ENCODE results near the gene XIRP1.

XIRP1 gene

DNA sequence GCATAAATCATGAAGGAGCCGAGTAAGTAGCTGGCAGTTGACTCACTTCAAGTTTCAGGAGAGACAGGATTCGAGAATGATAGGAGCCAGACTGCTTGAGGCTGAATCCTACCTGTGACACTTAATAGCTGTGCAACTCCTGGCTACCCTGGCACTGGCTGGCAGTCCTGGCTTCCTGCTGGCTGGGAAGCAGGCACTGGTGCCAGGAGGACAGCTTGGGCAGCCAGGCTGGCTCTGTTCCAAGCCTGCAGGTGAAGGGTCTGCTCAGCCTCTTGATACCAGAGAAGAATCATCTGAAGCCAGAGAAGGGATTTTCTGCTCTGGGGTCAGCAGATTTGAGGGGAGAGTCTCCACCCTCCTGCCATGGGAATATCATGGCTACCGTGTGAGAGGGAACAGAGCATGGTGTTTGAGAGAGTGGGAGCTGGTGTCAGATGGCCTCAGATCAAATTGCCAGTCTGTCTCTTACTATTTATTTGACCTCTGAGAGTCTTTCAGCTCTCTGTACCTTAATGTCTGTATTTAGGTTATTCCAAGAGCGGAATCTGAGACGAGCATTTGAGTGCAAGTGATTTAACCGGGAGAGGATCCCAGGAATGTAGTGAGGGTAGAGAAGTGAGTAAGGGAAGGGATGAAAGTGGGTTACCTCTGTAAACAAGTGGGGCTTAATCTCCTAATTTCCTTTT is 4.4 kb upstream of the XIRP1 start:
- no peak for TF ChIP-seq GATA3 (IDR thresholded peaks at IDR 0.05; ENCODE audit: low read depth, low read length)
- TF ChIP-seq GATA2 (IDR thresholded peaks at IDR 0.05; ENCODE audit: low read depth, low read length): no peak

- TF ChIP-seq GATA2 (IDR thresholded peaks at IDR 0.05; ENCODE audit: low read depth, low read length) (no peak), GATA3 (IDR thresholded peaks at IDR 0.05; ENCODE audit: low read depth, low read length) (no peak)
Measured at GRCh38 chr3:39196034-39196433, 3.6 kb upstream of the XIRP1 start.

DNA sequence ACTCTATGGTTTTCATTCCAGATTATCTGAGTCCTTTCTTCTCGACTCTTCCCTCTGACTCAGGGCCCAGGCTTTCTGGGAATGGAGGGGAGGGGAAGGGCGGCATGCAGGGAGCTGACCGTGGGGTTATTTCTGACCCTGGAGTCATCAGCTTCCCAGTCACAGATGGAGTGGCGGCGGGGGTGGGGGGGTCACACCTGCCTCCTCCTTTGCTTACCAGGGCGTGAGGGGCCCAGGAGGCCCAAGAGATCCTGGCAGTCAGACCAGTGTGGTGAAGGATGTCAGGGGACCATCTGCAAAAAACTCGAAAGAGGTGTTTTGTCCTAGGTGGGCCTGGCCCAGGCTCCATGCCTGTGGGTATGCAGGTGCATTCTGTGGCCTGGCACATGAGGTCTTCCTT is 996 bp upstream of the XIRP1 start:
- TF ChIP-seq GATA3 (IDR thresholded peaks at IDR 0.05; ENCODE audit: low read depth, low read length) (no peak), GATA2 (IDR thresholded peaks at IDR 0.05; ENCODE audit: low read depth, low read length) (no peak)

DNA sequence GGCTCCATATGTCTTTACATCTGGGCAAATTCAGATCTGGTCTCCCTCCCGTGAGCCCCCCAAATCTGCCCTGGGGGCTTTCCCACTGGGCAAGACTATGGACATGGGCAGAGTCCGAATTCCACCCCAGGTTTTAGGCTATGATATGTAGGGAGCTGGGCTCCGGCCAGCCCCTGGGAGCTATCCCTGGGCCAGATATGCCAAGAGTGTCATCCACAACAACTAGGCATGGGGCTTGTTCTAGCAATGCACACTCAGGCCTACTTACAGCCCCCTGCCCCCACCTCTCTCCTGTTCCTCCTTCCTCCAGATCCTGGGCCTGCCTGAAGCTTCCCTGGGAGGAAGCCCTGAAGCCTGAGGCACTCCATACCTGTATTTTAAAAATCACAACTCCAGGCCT is 622 bp downstream of the XIRP1 start:
- no peak for TF ChIP-seq GATA3 (IDR thresholded peaks at IDR 0.05; ENCODE audit: low read depth, low read length)
- TF ChIP-seq GATA2 (IDR thresholded peaks at IDR 0.05; ENCODE audit: low read depth, low read length): no peak

DNA sequence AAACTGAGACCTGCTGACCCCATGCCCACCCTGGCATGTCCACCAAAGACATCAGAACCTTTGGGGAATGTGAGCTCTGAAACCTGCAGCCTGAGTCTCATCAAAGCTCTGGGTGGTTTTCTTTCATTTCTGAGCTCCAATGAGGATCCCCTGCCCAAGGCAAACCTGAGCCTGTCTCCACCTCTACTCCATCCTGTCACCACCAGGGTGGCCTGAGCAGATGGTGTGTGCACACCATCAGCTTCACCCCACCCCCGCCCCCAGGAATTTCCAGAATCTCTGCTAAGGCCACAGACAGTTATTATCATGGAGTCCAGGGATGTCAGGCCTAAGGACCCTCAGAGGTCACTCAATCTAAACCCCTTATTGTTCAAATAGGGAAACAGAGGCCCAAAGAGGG is 1.3 kb downstream of the XIRP1 start:
- no peak for TF ChIP-seq GATA3 (IDR thresholded peaks at IDR 0.05; ENCODE audit: low read depth, low read length)
- TF ChIP-seq GATA2 (IDR thresholded peaks at IDR 0.05; ENCODE audit: low read depth, low read length): no peak

DNA sequence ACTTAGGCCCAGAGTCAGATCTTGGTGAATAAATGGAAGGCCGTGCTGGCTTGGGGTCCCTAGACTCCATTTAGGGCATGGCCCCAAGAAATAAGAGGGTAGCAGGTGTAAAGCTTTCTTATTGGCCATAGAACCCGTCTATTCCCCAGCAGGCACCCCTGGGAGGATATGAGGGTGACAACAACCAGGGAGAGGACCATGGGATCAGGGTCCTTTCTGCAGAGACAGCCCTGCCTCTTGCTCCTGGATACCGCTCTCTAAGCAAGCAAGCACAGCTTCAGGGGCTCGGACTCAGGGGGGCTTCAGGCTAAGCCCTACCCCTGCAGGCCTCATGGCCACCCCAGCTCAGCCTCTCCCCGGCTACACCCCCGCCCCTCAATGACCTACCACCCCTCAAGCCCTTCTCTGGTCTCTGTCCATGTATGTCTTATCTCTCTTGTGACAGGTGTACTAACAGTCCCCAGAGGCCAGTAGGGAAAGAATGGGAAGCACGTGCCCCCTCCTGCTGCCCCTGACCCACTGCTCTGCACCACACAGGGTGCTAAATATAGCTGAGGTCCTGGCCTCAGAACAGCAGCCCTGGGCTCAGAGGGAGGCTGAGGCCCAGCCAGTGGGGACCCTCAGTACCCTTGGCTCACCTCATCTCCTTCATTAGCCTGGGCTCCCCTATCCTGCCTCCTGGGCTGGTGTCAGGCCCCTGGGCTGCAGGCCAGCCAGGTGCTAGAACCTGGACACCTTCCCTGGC is 1.9 kb downstream of the XIRP1 start:
- TF ChIP-seq GATA2 (IDR thresholded peaks at IDR 0.05; ENCODE audit: low read depth, low read length) (no peak), GATA3 (IDR thresholded peaks at IDR 0.05; ENCODE audit: low read depth, low read length) (no peak)

GRCh38 chr3:39189959-39190269 is 2.5 kb downstream of the XIRP1 start:
- TF ChIP-seq GATA2 (IDR thresholded peaks at IDR 0.05; ENCODE audit: low read depth, low read length): no peak
- TF ChIP-seq GATA3 (IDR thresholded peaks at IDR 0.05; ENCODE audit: low read depth, low read length): no peak

DNA sequence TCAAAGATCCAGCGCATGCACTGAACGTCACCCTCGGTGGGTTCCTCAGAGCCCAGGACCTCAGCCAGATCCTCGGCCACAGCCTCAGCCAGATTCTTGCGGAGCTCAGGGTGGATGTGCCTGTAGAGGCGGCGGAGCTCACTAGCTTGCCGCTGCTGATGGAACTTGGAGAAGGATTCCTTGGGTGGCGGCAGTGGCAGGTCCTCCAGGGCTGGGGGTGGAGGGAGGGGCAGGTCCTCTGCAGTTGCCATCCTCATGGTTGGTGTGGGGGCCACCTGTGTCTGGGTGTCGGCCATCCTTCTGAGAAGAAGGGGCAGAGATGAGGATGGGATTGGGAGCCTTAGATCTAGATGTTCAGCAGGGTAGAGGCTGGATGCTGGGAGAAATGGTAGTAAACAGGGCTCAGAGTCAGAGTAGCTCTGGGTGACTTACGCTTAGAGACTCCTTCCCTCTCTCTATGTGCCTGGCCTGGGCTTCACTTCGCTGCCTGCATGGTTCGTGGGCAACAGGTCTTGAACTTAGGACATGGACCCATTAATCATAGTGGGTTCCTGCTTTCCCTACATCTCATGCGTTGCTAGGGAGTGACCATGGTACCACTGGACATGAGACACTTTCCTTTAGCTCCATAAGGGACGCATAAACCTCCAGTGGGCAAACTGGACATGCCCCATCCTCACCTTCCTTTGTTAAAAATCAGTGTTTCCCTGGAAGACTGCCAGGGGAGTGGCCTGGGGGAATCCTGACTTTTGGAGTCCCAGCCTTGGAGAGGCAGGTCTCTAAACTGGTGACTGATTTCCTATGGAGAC is 3.0 kb downstream of the XIRP1 start:
- TF ChIP-seq GATA2 (IDR thresholded peaks at IDR 0.05; ENCODE audit: low read depth, low read length): no peak
- no peak for TF ChIP-seq GATA3 (IDR thresholded peaks at IDR 0.05; ENCODE audit: low read depth, low read length)

DNA sequence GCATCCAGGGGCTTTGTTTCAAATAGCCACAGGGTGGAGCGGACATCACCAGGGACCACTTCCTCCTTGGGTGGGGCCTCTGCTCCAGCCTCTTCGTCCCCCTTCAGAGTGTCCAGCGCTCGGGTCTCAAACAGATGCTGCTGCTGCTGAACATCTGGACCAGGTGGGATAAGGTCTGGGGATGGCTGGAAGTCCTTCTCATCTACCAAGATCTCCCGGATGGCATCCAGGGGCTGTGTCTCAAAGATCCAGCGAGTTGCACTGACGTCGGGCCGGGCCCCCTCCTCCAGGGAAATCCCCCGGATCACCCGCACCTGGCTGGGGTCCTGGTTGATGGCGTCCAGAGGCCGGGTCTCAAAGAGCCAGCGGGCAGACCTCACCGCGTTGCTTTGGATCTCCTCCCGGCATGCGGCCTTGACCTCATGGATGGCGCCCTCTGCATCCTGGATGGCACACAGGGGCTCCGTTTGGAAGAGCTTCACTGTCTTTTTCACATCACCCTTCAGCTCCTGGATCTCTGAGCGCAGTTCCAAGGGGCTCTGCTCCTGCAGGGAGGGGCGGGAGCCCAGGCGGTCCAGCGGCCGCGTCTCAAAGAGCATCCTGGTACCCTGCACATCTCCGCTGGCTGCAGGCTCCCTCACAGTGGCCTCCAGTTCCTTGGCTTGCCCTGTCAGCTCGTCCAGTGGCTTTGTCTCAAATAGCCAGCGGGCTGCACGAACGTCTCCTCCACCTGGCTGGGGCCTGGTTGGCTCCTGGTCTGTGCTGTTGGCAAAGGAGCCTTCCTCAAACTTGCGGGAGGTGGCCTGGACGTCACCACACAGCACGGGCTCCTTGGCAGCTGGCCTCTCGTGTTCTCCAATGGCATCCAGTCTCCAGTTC is 3.9 kb downstream of the XIRP1 start:
- no peak for TF ChIP-seq GATA2 (IDR thresholded peaks at IDR 0.05; ENCODE audit: low read depth, low read length)
- no peak for TF ChIP-seq GATA3 (IDR thresholded peaks at IDR 0.05; ENCODE audit: low read depth, low read length)

DNA sequence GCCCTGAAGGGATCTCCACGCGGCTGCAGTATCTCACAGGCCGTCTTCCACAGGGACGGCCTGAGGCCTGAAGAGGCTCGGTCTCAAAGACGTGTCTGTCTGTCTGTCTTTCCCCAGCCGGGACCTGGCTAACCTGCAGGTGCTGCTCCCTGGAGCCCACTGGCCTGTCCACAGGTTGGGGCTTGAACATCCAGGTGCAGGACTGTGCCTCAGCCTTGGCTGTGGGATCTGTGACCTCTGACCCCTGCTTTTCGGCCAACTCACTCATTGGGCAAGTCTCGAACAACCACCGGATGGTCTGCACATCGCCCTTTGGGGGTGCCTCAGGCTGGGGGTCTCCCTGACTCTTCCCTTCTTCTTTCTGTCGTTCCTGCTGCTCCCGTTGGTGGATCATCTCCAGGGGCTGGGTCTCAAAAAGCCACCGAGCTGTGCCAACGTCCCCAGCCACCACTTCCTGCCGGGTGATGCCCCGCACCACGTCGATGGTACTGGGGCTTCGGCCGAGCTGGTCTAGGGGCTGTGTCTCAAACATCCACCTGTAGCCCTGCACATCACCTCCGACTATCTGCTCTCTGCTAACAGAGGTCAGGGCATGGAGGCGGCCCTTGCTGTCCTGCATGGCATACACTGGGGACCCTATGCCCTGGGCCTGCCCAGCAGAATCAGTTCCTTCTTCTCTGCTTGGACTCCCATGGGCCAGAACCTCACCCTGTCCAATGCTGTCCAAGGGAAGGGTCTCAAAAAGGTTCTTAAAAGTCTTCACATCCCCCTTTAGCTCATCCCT is 4.8 kb downstream of the XIRP1 start:
- TF ChIP-seq GATA2 (IDR thresholded peaks at IDR 0.05; ENCODE audit: low read depth, low read length) (no peak), GATA3 (IDR thresholded peaks at IDR 0.05; ENCODE audit: low read depth, low read length) (no peak)

GRCh38 chr3:39186692-39187151 is 5.7 kb downstream of the XIRP1 start:
- TF ChIP-seq GATA3 (IDR thresholded peaks at IDR 0.05; ENCODE audit: low read depth, low read length) (no peak), GATA2 (IDR thresholded peaks at IDR 0.05; ENCODE audit: low read depth, low read length) (no peak)

GRCh38 chr3:39185959-39186691 is 6.3 kb downstream of the XIRP1 start:
- TF ChIP-seq GATA3 (IDR thresholded peaks at IDR 0.05; ENCODE audit: low read depth, low read length) (no peak), GATA2 (IDR thresholded peaks at IDR 0.05; ENCODE audit: low read depth, low read length) (no peak)
